ENCODE results near the gene ENO4.

ENO4 gene

GRCh38 chr10:116817178-116817577 is 32.1 kb upstream of the ENO4 start:
- peaks cover 11 to 46% of the 10 kb centered on the region in 2 donors for H3K27me3 Mint-ChIP-seq
- peaks cover 0 to 12% of the 10 kb centered on the region in 2 donors for H3K9me3 Mint-ChIP-seq
- no peaks in the 10 kb centered on the region for H3K4me1 Mint-ChIP-seq (ENCODE audit: low read depth in 2 of 2)
- no peaks in the 10 kb centered on the region for H3K36me3 Mint-ChIP-seq (ENCODE audit: insufficient read depth)
- DNase-seq (no peak), ATAC-seq (replicated peaks) (no peak)
- no peak overlapping the region for H3K27ac Mint-ChIP-seq
- no peak overlapping the region for H3K4me3 Mint-ChIP-seq

GRCh38 chr10:116817780-116818343 is 31.4 kb upstream of the ENO4 start:
- DNase-seq (no peak), ATAC-seq (replicated peaks) (no peak)
- H3K4me1 Mint-ChIP-seq (ENCODE audit: low read depth in 2 of 2), result no peaks in the 10 kb centered on the region
- no peak overlapping the region for H3K4me3 Mint-ChIP-seq
- peaks cover 0 to 12% of the 10 kb centered on the region in 2 donors for H3K9me3 Mint-ChIP-seq
- no peak overlapping the region for H3K27ac Mint-ChIP-seq
- H3K27me3 Mint-ChIP-seq, result peaks cover 11 to 40% of the 10 kb centered on the region in 2 donors
- no peaks in the 10 kb centered on the region for H3K36me3 Mint-ChIP-seq (ENCODE audit: insufficient read depth)

DNA sequence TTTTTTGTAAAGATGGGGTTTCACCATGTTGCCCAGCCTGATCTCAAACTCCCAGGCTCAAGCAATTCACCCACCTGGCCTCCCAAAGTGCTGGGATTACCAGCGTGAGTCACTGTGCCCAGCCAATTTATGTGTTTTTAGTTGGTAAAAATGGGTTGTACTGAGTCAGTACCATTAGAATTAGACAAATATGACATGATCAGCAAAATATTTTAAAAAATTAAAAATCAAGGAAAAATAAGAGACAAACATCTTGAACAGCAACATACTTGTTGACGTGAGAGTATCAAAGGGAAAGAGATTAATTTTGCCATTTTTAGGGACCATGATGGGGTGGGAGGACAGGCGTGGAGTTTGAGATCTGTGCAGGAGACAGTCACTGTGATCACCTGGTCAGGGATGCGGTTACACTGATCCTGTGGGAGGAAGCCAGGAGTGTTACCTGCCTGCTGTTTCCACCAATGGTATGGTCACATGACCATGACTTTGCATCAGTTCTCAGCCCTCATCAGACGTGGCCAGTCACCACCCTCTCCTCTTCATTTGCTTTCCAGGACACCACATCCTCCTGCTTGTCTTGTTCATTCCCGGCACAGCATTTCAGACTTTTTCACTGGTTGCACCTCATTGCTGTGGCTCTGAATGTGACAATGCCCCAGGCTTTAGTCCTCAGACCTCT is 29.2 kb upstream of the ENO4 start:
- H3K27ac Mint-ChIP-seq, result no peak overlapping the region
- H3K36me3 Mint-ChIP-seq (ENCODE audit: insufficient read depth), result no peaks in the 10 kb centered on the region
- peaks cover 11 to 36% of the 10 kb centered on the region in 2 donors for H3K27me3 Mint-ChIP-seq
- DNase-seq, result no peak
- no peak for ATAC-seq (replicated peaks)
- H3K4me1 Mint-ChIP-seq (ENCODE audit: low read depth in 2 of 2), result no peaks in the 10 kb centered on the region
- H3K9me3 Mint-ChIP-seq, result peaks cover 0 to 12% of the 10 kb centered on the region in 2 donors
- no peak overlapping the region for H3K4me3 Mint-ChIP-seq

- Mint-ChIP-seq H3K4me1 (ENCODE audit: low read depth in 2 of 2) (no peaks in the 10 kb centered on the region), H3K9me3 (peaks cover 2 to 8% of the 10 kb centered on the region in 2 donors), H3K27ac (no peak overlapping the region), H3K4me3 (no peak overlapping the region), H3K36me3 (ENCODE audit: insufficient read depth) (no peaks in the 10 kb centered on the region), H3K27me3 (peaks cover 10 to 22% of the 10 kb centered on the region in 2 donors)
- no peak for ATAC-seq (replicated peaks)
- DNase-seq, result no peak
Measured at GRCh38 chr10:116825901-116826300, 23.4 kb upstream of the ENO4 start.

GRCh38 chr10:116826803-116827202 is 22.5 kb upstream of the ENO4 start:
- DNase-seq, result no peak
- peaks cover 5 to 13% of the 10 kb centered on the region in 2 donors for H3K27me3 Mint-ChIP-seq

GRCh38 chr10:116827214-116827671 is 22.1 kb upstream of the ENO4 start:
- H3K4me3 Mint-ChIP-seq, result no peak overlapping the region
- H3K36me3 Mint-ChIP-seq (ENCODE audit: insufficient read depth), result no peaks in the 10 kb centered on the region
- peaks cover 0 to 2% of the 10 kb centered on the region in 2 donors for H3K9me3 Mint-ChIP-seq
- DNase-seq (no peak), ATAC-seq (replicated peaks) (no peak)
- H3K27me3 Mint-ChIP-seq, result peaks cover 5 to 13% of the 10 kb centered on the region in 2 donors
- H3K27ac Mint-ChIP-seq, result no peak overlapping the region
- no peaks in the 10 kb centered on the region for H3K4me1 Mint-ChIP-seq (ENCODE audit: low read depth in 2 of 2)

More at GRCh38 chr10:116826803-116827202, 22.5 kb upstream of the ENO4 start:
- Mint-ChIP-seq H3K4me1 (ENCODE audit: low read depth in 2 of 2) (no peaks in the 10 kb centered on the region), H3K27ac (no peak overlapping the region), H3K9me3 (peaks cover 0 to 2% of the 10 kb centered on the region in 2 donors), H3K4me3 (no peak overlapping the region), H3K36me3 (ENCODE audit: insufficient read depth) (no peaks in the 10 kb centered on the region)
- no peak for ATAC-seq (replicated peaks)

DNA sequence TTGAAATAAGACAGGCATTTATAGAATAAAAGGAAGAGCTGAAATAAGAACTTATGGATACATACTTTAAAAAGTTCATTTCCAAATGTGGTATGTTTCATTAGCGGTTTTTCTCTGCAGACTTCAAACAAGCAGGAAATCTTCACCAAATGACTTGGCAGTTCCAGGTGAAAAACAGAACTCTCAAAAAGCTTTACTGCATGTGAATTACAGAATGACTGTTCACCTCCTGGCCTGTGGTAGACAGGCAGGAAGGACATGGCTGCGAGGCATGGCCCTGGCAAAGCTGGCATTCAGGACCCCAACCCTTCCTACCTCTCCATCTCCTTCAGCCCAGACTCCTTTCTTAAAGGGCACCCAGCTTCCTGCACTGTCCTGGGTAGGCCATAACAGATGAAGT is 21.2 kb upstream of the ENO4 start:
- no peak for ATAC-seq (replicated peaks)
- Mint-ChIP-seq H3K36me3 (ENCODE audit: insufficient read depth) (no peaks in the 10 kb centered on the region), H3K27ac (no peak overlapping the region), H3K9me3 (peaks cover 0 to 2% of the 10 kb centered on the region in 2 donors), H3K4me1 (ENCODE audit: low read depth in 2 of 2) (no peaks in the 10 kb centered on the region), H3K27me3 (peaks cover 5 to 13% of the 10 kb centered on the region in 2 donors), H3K4me3 (no peak overlapping the region)
- DNase-seq, result no peak

DNA sequence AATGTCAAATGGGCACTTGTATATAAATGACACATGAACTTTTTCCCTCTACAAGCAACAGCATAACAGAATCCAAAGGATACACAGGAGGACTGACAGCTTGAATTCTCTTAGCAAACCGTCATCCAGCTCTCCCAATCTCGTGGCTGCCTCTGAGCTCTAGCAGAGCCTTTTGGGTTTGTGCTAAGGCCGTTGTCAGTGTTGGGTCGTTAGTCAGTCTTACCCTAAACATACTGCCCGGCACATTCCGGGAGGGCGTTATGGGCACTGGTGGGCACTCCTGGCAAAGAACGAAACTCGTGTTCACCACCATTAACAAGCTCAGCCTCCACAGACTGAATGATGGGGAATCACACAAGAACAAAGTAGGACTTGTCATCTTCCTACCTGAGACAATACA is 19.6 kb upstream of the ENO4 start:
- no peak for ATAC-seq (replicated peaks)

GRCh38 chr10:116831086-116831485 is 18.2 kb upstream of the ENO4 start:
- no peaks in the 10 kb centered on the region for H3K4me1 Mint-ChIP-seq (ENCODE audit: low read depth in 2 of 2)
- peaks cover 5 to 13% of the 10 kb centered on the region in 2 donors for H3K27me3 Mint-ChIP-seq
- H3K36me3 Mint-ChIP-seq (ENCODE audit: insufficient read depth), result no peaks in the 10 kb centered on the region
- peaks cover 0 to 2% of the 10 kb centered on the region in 2 donors for H3K9me3 Mint-ChIP-seq
- H3K4me3 Mint-ChIP-seq, result no peak overlapping the region
- ATAC-seq (replicated peaks) (no peak), DNase-seq (no peak)
- H3K27ac Mint-ChIP-seq, result no peak overlapping the region

More for the DNA sequence above, 19.6 kb upstream of the ENO4 start:
- Mint-ChIP-seq H3K9me3 (peaks cover 0 to 2% of the 10 kb centered on the region in 2 donors), H3K4me1 (ENCODE audit: low read depth in 2 of 2) (no peaks in the 10 kb centered on the region), H3K4me3 (no peak overlapping the region), H3K36me3 (ENCODE audit: insufficient read depth) (no peaks in the 10 kb centered on the region), H3K27ac (no peak overlapping the region), H3K27me3 (peaks cover 5 to 13% of the 10 kb centered on the region in 2 donors)
- DNase-seq, result no peak

- H3K36me3 Mint-ChIP-seq (ENCODE audit: insufficient read depth), result no peaks in the 10 kb centered on the region
- H3K9me3 Mint-ChIP-seq, result peaks cover 0 to 2% of the 10 kb centered on the region in 2 donors
- no peak for ATAC-seq (replicated peaks)
- H3K4me3 Mint-ChIP-seq, result no peak overlapping the region
- H3K27me3 Mint-ChIP-seq, result peaks cover 5 to 13% of the 10 kb centered on the region in 2 donors
- DNase-seq, result no peak
- no peak overlapping the region for H3K27ac Mint-ChIP-seq
- no peaks in the 10 kb centered on the region for H3K4me1 Mint-ChIP-seq (ENCODE audit: low read depth in 2 of 2)
Measured at GRCh38 chr10:116831790-116832189, 17.5 kb upstream of the ENO4 start.

DNA sequence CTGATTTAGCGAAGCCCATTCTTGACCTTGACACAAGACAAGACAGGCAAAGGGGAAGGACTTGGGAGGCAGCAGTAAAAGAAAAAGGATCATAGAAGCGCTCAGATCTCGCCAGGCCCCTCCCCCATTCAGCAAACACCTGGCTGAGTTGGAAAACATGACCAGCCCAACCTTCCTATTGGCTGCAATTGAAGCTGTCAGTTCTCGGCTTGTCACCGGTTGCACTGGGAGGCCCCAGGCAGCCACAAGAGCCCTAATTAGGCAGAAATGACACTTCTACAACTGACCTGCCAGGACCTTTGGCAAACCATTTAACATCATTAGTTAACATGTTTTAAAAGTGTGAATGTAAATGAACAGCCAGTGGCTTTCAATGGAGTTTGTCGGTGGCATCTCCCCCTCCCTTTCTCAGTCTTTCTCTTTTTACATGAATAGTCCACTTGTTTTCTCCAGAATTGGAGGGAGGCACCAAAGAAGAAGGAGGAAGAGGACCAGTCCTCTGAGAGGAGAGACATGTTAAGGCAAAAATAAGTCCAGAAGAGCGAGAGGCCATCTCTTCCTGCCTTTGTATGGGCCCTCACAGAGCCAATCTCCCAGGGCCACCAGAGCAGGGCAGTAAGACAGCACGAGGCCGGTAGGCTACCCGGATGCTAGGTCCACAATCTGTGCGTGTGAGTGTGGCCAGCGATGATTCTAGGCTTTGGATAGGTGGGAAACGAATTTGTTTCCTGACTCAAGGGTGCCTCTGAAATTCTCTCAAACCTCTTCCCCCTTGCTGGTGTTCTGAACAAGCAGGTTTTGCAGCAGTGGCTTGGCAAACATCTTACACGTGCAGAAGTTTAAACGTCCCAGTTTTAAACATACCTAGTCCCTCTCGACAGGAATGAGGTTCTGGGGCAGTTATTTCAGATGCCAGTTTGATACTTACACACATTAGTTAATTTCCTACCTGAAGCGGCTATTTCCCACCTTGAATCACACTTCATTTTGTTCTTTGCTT is 15.0 kb upstream of the ENO4 start:
- Mint-ChIP-seq H3K27ac (no peak overlapping the region), H3K4me3 (no peak overlapping the region), H3K9me3 (peaks cover 0 to under 1% of the 10 kb centered on the region in 2 donors), H3K36me3 (ENCODE audit: insufficient read depth) (no peaks in the 10 kb centered on the region), H3K4me1 (ENCODE audit: low read depth in 2 of 2) (no peaks in the 10 kb centered on the region), H3K27me3 (peaks cover 2 to 8% of the 10 kb centered on the region in 2 donors)
- no peak for DNase-seq
- no peak for ATAC-seq (replicated peaks)

GRCh38 chr10:116835658-116836057 is 13.6 kb upstream of the ENO4 start:
- no peak overlapping the region for H3K27ac Mint-ChIP-seq
- no peak overlapping the region for H3K4me3 Mint-ChIP-seq
- no peaks in the 10 kb centered on the region for H3K27me3 Mint-ChIP-seq
- H3K36me3 Mint-ChIP-seq (ENCODE audit: insufficient read depth), result no peaks in the 10 kb centered on the region
- no peaks in the 10 kb centered on the region for H3K4me1 Mint-ChIP-seq (ENCODE audit: low read depth in 2 of 2)
- ATAC-seq (replicated peaks) (no peak), DNase-seq (no peak)
- H3K9me3 Mint-ChIP-seq, result no peaks in the 10 kb centered on the region

- no peaks in the 10 kb centered on the region for H3K4me1 Mint-ChIP-seq (ENCODE audit: low read depth in 2 of 2)
- DNase-seq (no peak), ATAC-seq (replicated peaks) (no peak)
- H3K4me3 Mint-ChIP-seq, result no peak overlapping the region
- H3K27me3 Mint-ChIP-seq, result no peaks in the 10 kb centered on the region
- no peaks in the 10 kb centered on the region for H3K9me3 Mint-ChIP-seq
- no peak overlapping the region for H3K27ac Mint-ChIP-seq
- no peaks in the 10 kb centered on the region for H3K36me3 Mint-ChIP-seq (ENCODE audit: insufficient read depth)
Measured at GRCh38 chr10:116836083-116836482, 13.2 kb upstream of the ENO4 start.
